Uterus (tissue), 2 donors: ENCODE measurements around the gene SMPX.

Source experiments
- CTCF ChIP-seq, 4 experiments: fragments of 200-600 bp in 2 of 4; fragments of 450-650 bp in 2 of 4; sonication (generic) in 2 of 4; IDR thresholded peaks; one replicate each; pipeline ENCODE4 v1.5.1; 2016 to 2019; ENCODE audit warnings: antibody characterized with exemption in 4 of 4, mild to moderate bottlenecking in 2 of 4, moderate library complexity in 1 of 4
- POLR2A ChIP-seq, 2 donors: fragments of 450-650 bp; IDR thresholded peaks; one replicate each; pipeline ENCODE4 v1.6.1; 2016; ENCODE audit warnings: antibody characterized with exemption in 2 of 2, mild to moderate bottlenecking in 1 of 2, moderate library complexity in 1 of 2

- TF ChIP-seq CTCF (IDR thresholded peaks at IDR 0.05), result no peak
- TF ChIP-seq POLR2A (IDR thresholded peaks at IDR 0.05), result no peak
These were observed 22.2 kb downstream of the SMPX start for GRCh38 chrX:21735768-21736127.
